B cell (primary cell): ENCODE data around the gene FAM184A. TPM values are rescaled to one million over a fixed set of nuclear protein-coding genes. Genes with fewer than 3 reads are reported as not detected.

ENCODE experiments used
- ATAC-seq: fragments of 200-7000 bp; cut with Tn5 transposase; one replicate; pipeline ENCODE4 v1.10.0; 2021; ENCODE audit warnings: low read depth, mild to moderate bottlenecking, moderate number of reproducible peaks, moderate library complexity
- CTCF ChIA-PET: fragments of 350-600 bp; sonication (Branson Sonifier 250); formaldehyde crosslinking; loops from one replicate; lab custom pipeline; 2021; ENCODE audit warnings: antibody characterized with exemption, inconsistent platforms; lab: Charles Lee
- POLR2A ChIA-PET: fragments of 350-600 bp; sonication (Branson Sonifier 250); formaldehyde crosslinking; loops from one replicate; lab custom pipeline; 2021; ENCODE audit warnings: antibody characterized with exemption; lab: Charles Lee
- DNase-seq: peaks from one replicate; pipeline ENCODE4 v3.0.0; 2013
- H2AFZ ChIP-seq: 2 replicates; pipeline ENCODE4 v1.6.1; 2012; ENCODE audit warnings: mild to moderate bottlenecking, low read depth, low read length; ENCODE audit not compliant: insufficient read depth, poor library complexity, severe bottlenecking
- H3K27ac ChIP-seq, 2 donors: 1 replicate in 1 of 2; 2 replicates in 1 of 2; pipeline ENCODE4 v1.5.1; 2012 to 2013; ENCODE audit warnings: low read length in 2 of 2, mild to moderate bottlenecking in 2 of 2, moderate library complexity in 1 of 2
- H3K27me3 ChIP-seq, 4 experiments: fragments of 200-600 bp in 1 of 4; sonication (generic) in 1 of 4; replicated peaks in 1 of 4; 1 replicate in 2 of 4; 2 replicates in 2 of 4; pipeline versions ENCODE4 v1.6.1 to v1.7.0; 2013 to 2016; ENCODE audit warnings: low read length in 3 of 4, mild to moderate bottlenecking in 2 of 4, mixed read lengths in 1 of 4, moderate library complexity in 1 of 4; ENCODE audit not compliant: insufficient read depth in 4 of 4, control insufficient read depth in 3 of 4; ENCODE audit errors: control extremely low read depth in 1 of 4
- H3K36me3 ChIP-seq, 2 experiments: replicated peaks in 1 of 2; 1 replicate in 1 of 2; 2 replicates in 1 of 2; pipeline versions ENCODE4 v1.6.1 to v1.7.1; 2013; ENCODE audit warnings: low read length in 1 of 2; ENCODE audit not compliant: insufficient read depth in 2 of 2, control insufficient read depth in 1 of 2; ENCODE audit errors: control extremely low read depth in 1 of 2, extremely low read depth in 1 of 2
- H3K4me1 ChIP-seq, 2 donors: fragments of 200-600 bp in 1 of 2; sonication (generic) in 1 of 2; 1 replicate in 1 of 2; 2 replicates in 1 of 2; pipeline versions ENCODE4 v1.5.1 to v1.6.1; 2013 to 2017; ENCODE audit warnings: low read length in 2 of 2; ENCODE audit not compliant: control insufficient read depth in 2 of 2, insufficient read depth in 2 of 2
- H3K4me2 ChIP-seq: replicated peaks from 2 replicates; pipeline ENCODE3; 2012; ENCODE audit warnings: mild to moderate bottlenecking, low read depth, low read length; ENCODE audit not compliant: poor library complexity, severe bottlenecking
- H3K4me3 ChIP-seq, 5 experiments: fragments of 200-600 bp in 1 of 5; sonication (generic) in 1 of 5; 1 replicate in 3 of 5; 2 replicates in 2 of 5; pipeline versions ENCODE4 v1.5.1 to v1.7.0; 2011 to 2016; ENCODE audit warnings: low read length in 4 of 5, mild to moderate bottlenecking in 4 of 5, low read depth in 2 of 5, control low read depth in 1 of 5, moderate library complexity in 1 of 5; ENCODE audit not compliant: insufficient read depth in 1 of 5; ENCODE audit errors: control extremely low read depth in 1 of 5, extremely low read depth in 1 of 5
- H3K79me2 ChIP-seq: fragments of 200-600 bp; sonication (generic); one replicate; pipeline ENCODE4 v1.6.0; 2016; ENCODE audit warnings: low read length; ENCODE audit not compliant: control insufficient read depth, insufficient read depth
- H3K9ac ChIP-seq: fragments of 200-600 bp; sonication (generic); 2 replicates; pipeline ENCODE4 v1.6.1; 2017; ENCODE audit warnings: mild to moderate bottlenecking, low read length, moderate library complexity
- H3K9me3 ChIP-seq, 3 donors: one replicate each; pipeline versions ENCODE4 v1.6.1 to v1.7.1; 2013; ENCODE audit warnings: low read length in 2 of 3; ENCODE audit not compliant: control insufficient read depth in 2 of 3, insufficient read depth in 1 of 3; ENCODE audit errors: control extremely low read depth in 1 of 3
- H4K20me1 ChIP-seq: 2 replicates; pipeline ENCODE4 v1.6.0; 2012; ENCODE audit warnings: mild to moderate bottlenecking, low read length; ENCODE audit not compliant: insufficient read depth, control insufficient read depth, poor library complexity, severe bottlenecking
- H3K27ac Mint-ChIP-seq: one replicate; pipeline ENCODE4 v1.8.0; 2021; ENCODE audit warnings: mixed read lengths
- H3K27me3 Mint-ChIP-seq: one replicate; pipeline ENCODE4 v1.8.0; 2021; ENCODE audit warnings: mixed read lengths
- H3K4me1 Mint-ChIP-seq: one replicate; pipeline ENCODE4 v1.8.0; 2021; ENCODE audit warnings: mixed read lengths
- H3K4me3 Mint-ChIP-seq: one replicate; pipeline ENCODE4 v1.8.0; 2021; ENCODE audit warnings: mixed read lengths
- H3K9me3 Mint-ChIP-seq: one replicate; pipeline ENCODE4 v1.8.0; 2022; ENCODE audit warnings: mixed read lengths; ENCODE audit not compliant: insufficient read depth
- CTCF ChIP-seq: fragments of 200-600 bp; IDR thresholded peaks from one replicate; pipeline ENCODE4 v1.8.0; 2022; ENCODE audit warnings: antibody characterized with exemption, mild to moderate bottlenecking
- EZH2 ChIP-seq: IDR thresholded peaks from 2 replicates; pipeline ENCODE4 v1.6.1; 2012; ENCODE audit warnings: borderline replicate concordance, low read depth, mild to moderate bottlenecking, moderate library complexity, low read length; ENCODE audit not compliant: insufficient read depth, poor library complexity, severe bottlenecking
- WGBS: methylation state at CpG from one replicate; pipeline ENCODE4 v1.1.5; 2013; ENCODE audit warnings: missing lambda C conversion rate; ENCODE audit not compliant: insufficient coverage; 5-methylcytosine and 5-hydroxymethylcytosine counted together
- intact Hi-C: fragments of 100-400 bp; cut with micrococcal nuclease; formaldehyde crosslinking; loops from one replicate; pipeline ENCODE4 v1.10.0; 2022
- polyA plus RNA-seq: library from polyadenylated mRNA; depleted of rRNA; stranded (reverse); fragments of >200 nt; gene quantifications from 2 replicates; pipeline ENCODE4 v1.2.3, GENCODE V29; 2012
- total RNA-seq, 2 donors: library from RNA; stranded (reverse); fragments of 120-200 nt in 1 of 2; gene quantifications; 1 replicate in 1 of 2; 2 replicates in 1 of 2; pipeline versions ENCODE4 v1.2.3 to v1.2.4, GENCODE V29; 2013 to 2022

The FAM184A gene
- total and polyA plus RNA-seq, 2 donors (not counting 1 experiment from before 2014, with no cell fraction given) = 0.07 to 0.54 TPM

- H3K4me3 Mint-ChIP-seq = peak overlapping the region; percentile 91
Observed at GRCh38 chr6:119079283-119079809, 882 bp upstream of the FAM184A start.

More at GRCh38 chr6:119079283-119079809, 882 bp upstream of the FAM184A start:
- Histone ChIP-seq H3K4me2 (peak overlapping the region; percentile 95), H3K36me3 (no peaks in the 10 kb centered on the region), H3K27me3 (peaks cover 2 to 25% (median 14%) of the 10 kb centered on the region in 4 experiments), H3K9ac (peak overlapping the region; percentile 63), H2AFZ (peak overlapping the region; percentile 81), H3K27ac (no peak overlapping the region), H3K79me2 (no peaks in the 10 kb centered on the region), H3K4me1 (peaks cover 6 to 12% of the 10 kb centered on the region in 2 donors), H4K20me1 (no peaks in the 10 kb centered on the region), H3K4me3 (peak overlapping the region in 4 of 5 experiments; percentile 44 to 68 (median 59)), H3K9me3 (peaks cover 0 to 23% (median 10%) of the 10 kb centered on the region in 3 donors)
- H3K4me1 Mint-ChIP-seq = peaks cover 12% of the 10 kb centered on the region
- peaks cover 23% of the 10 kb centered on the region for H3K27me3 Mint-ChIP-seq
- ChIA-PET CTCF (interaction anchor here (1.0 kb wide), 1 partner anchor 9 kb away, joined by 3 read pairs; no protein-coding TSS in a partner anchor), POLR2A (no interaction called here)
- TF ChIP-seq CTCF (no peak), EZH2 (no peak)
- no peak overlapping the region for H3K27ac Mint-ChIP-seq
- WGBS = 100% methylated on average over 1 of the region's 9 CpGs
- peaks cover 14% of the 10 kb centered on the region for H3K9me3 Mint-ChIP-seq
- ATAC-seq (no peak), DNase-seq (no peak)
- intact Hi-C loops = loop anchor here (5.0 to 10.0 kb wide), 3 partner anchors 145 to 427 kb away; partner anchors contain the start of genes ASF1A, CEP85L and MCM9
